ENCODE measurements around the gene GLRA3. TPM values are rescaled to one million over a fixed set of nuclear protein-coding genes. Genes with fewer than 3 reads are reported as not detected.

Gene GLRA3
- total and polyA plus RNA-seq, 7 experiments from 2014 or later: not detected

GRCh38 chr4:174869339-174869738 lies 40.3 kb upstream of the GLRA3 start:
- Histone ChIP-seq H3K27me3 (ENCODE audit: control insufficient read depth in 2 of 2, insufficient read depth in 2 of 2, low read length in 2 of 2) (no peaks in the 10 kb centered on the region), H3K9me3 (ENCODE audit: control insufficient read depth in 2 of 3, low read length in 3 of 3) (no peaks in the 10 kb centered on the region), H3K4me1 (ENCODE audit: control insufficient read depth in 2 of 2, insufficient read depth in 2 of 2, low read length in 2 of 2) (no peaks in the 10 kb centered on the region), H3K27ac (ENCODE audit: low read depth, low read length) (no peak overlapping the region), H3K4me3 (ENCODE audit: low read length) (no peak overlapping the region), H3K36me3 (ENCODE audit: control insufficient read depth in 2 of 3, insufficient read depth in 3 of 3, low read length in 3 of 3) (no peaks in the 10 kb centered on the region)
- Mint-ChIP-seq H3K36me3 (no peaks in the 10 kb centered on the region), H3K9me3 (peaks cover 0 to 17% (median 0%) of the 10 kb centered on the region in 11 donors), H3K27ac (no peak overlapping the region), H3K27me3 (no peaks in the 10 kb centered on the region), H3K4me3 (no peak overlapping the region), H3K4me1 (no peaks in the 10 kb centered on the region)
- DNase-seq: no peak
- ChIA-PET POLR2A (no interaction called here), CTCF (no interaction called here)
- intact Hi-C loops (cut with micrococcal nuclease): no loop called here
- ATAC-seq: no peak

GRCh38 chr4:174867903-174868302 lies 38.9 kb upstream of the GLRA3 start:
- ChIA-PET POLR2A (no interaction called here), CTCF (no interaction called here)
- Histone ChIP-seq H3K9me3 (ENCODE audit: control insufficient read depth in 2 of 3, low read length in 3 of 3) (no peaks in the 10 kb centered on the region), H3K27me3 (ENCODE audit: control insufficient read depth in 2 of 2, insufficient read depth in 2 of 2, low read length in 2 of 2) (no peaks in the 10 kb centered on the region), H3K27ac (ENCODE audit: low read depth, low read length) (no peak overlapping the region), H3K36me3 (ENCODE audit: control insufficient read depth in 2 of 3, insufficient read depth in 3 of 3, low read length in 3 of 3) (no peaks in the 10 kb centered on the region), H3K4me3 (ENCODE audit: low read length) (no peak overlapping the region), H3K4me1 (ENCODE audit: control insufficient read depth in 2 of 2, insufficient read depth in 2 of 2, low read length in 2 of 2) (no peaks in the 10 kb centered on the region)
- H3K27ac Mint-ChIP-seq: no peak overlapping the region
- H3K27me3 Mint-ChIP-seq: no peaks in the 10 kb centered on the region
- no peaks in the 10 kb centered on the region for H3K4me1 Mint-ChIP-seq
- H3K4me3 Mint-ChIP-seq: no peak overlapping the region
- peaks cover 0 to 17% (median 0%) of the 10 kb centered on the region in 11 donors for H3K9me3 Mint-ChIP-seq
- ATAC-seq (no peak), DNase-seq (no peak)
- intact Hi-C loops (cut with micrococcal nuclease): no loop called here
- no peaks in the 10 kb centered on the region for H3K36me3 Mint-ChIP-seq

- Histone ChIP-seq H3K36me3 (ENCODE audit: control insufficient read depth in 2 of 3, insufficient read depth in 3 of 3, low read length in 3 of 3) (no peaks in the 10 kb centered on the region), H3K27me3 (ENCODE audit: control insufficient read depth in 2 of 2, insufficient read depth in 2 of 2, low read length in 2 of 2) (no peaks in the 10 kb centered on the region), H3K9me3 (ENCODE audit: control insufficient read depth in 2 of 3, low read length in 3 of 3) (no peaks in the 10 kb centered on the region), H3K4me3 (ENCODE audit: low read length) (no peak overlapping the region), H3K4me1 (ENCODE audit: control insufficient read depth in 2 of 2, insufficient read depth in 2 of 2, low read length in 2 of 2) (no peaks in the 10 kb centered on the region), H3K27ac (ENCODE audit: low read depth, low read length) (no peak overlapping the region)
- ChIA-PET CTCF (no interaction called here), POLR2A (no interaction called here)
- no peaks in the 10 kb centered on the region for H3K4me1 Mint-ChIP-seq
- no peak overlapping the region for H3K27ac Mint-ChIP-seq
- H3K27me3 Mint-ChIP-seq: no peaks in the 10 kb centered on the region
- H3K36me3 Mint-ChIP-seq: no peaks in the 10 kb centered on the region
- ATAC-seq: no peak
- peaks cover 0 to 19% (median 1%) of the 10 kb centered on the region in 11 donors for H3K9me3 Mint-ChIP-seq
- DNase-seq: no peak
- no peak overlapping the region for H3K4me3 Mint-ChIP-seq
- intact Hi-C loops (cut with micrococcal nuclease): no loop called here
Observed at GRCh38 chr4:174865418-174865985, 36.5 kb upstream of the GLRA3 start.

GRCh38 chr4:174864031-174864430 lies 35.0 kb upstream of the GLRA3 start:
- ChIA-PET POLR2A (no interaction called here), CTCF (no interaction called here)
- H3K27ac ChIP-seq (ENCODE audit: low read depth, low read length): no peak overlapping the region
- H3K9me3 ChIP-seq (ENCODE audit: control insufficient read depth in 2 of 3, low read length in 3 of 3): no peaks in the 10 kb centered on the region
- no peaks in the 10 kb centered on the region for H3K36me3 Mint-ChIP-seq
- no peaks in the 10 kb centered on the region for H3K36me3 ChIP-seq (ENCODE audit: control insufficient read depth in 2 of 3, insufficient read depth in 3 of 3, low read length in 3 of 3)
- H3K27me3 Mint-ChIP-seq: no peaks in the 10 kb centered on the region
- peaks cover 0 to 26% (median 6%) of the 10 kb centered on the region in 11 donors for H3K9me3 Mint-ChIP-seq
- ATAC-seq (no peak), DNase-seq (no peak)
- no peak overlapping the region for H3K4me3 ChIP-seq (ENCODE audit: low read length)
- H3K4me1 ChIP-seq (ENCODE audit: control insufficient read depth in 2 of 2, insufficient read depth in 2 of 2, low read length in 2 of 2): no peaks in the 10 kb centered on the region
- H3K4me1 Mint-ChIP-seq: no peaks in the 10 kb centered on the region
- no peaks in the 10 kb centered on the region for H3K27me3 ChIP-seq (ENCODE audit: control insufficient read depth in 2 of 2, insufficient read depth in 2 of 2, low read length in 2 of 2)
- no peak overlapping the region for H3K4me3 Mint-ChIP-seq
- H3K27ac Mint-ChIP-seq: no peak overlapping the region
- intact Hi-C loops (cut with micrococcal nuclease): no loop called here

- CTCF ChIA-PET: no interaction called here
- intact Hi-C loops (cut with micrococcal nuclease): no loop called here
- H3K27ac Mint-ChIP-seq: no peak overlapping the region
Observed at GRCh38 chr4:174860588-174860987, 31.5 kb upstream of the GLRA3 start.

GRCh38 chr4:174859904-174860303 lies 30.9 kb upstream of the GLRA3 start:
- ATAC-seq (no peak), DNase-seq (no peak)
- H3K9me3 ChIP-seq (ENCODE audit: control insufficient read depth in 2 of 3, low read length in 3 of 3): no peaks in the 10 kb centered on the region
- Mint-ChIP-seq H3K27me3 (no peaks in the 10 kb centered on the region), H3K9me3 (peaks cover 2 to 25% (median 6%) of the 10 kb centered on the region in 11 donors), H3K4me3 (no peak overlapping the region), H3K4me1 (no peaks in the 10 kb centered on the region), H3K36me3 (no peaks in the 10 kb centered on the region), H3K27ac (no peak overlapping the region)
- no peaks in the 10 kb centered on the region for H3K4me1 ChIP-seq (ENCODE audit: control insufficient read depth in 2 of 2, insufficient read depth in 2 of 2, low read length in 2 of 2)
- intact Hi-C loops (cut with micrococcal nuclease): no loop called here
- H3K27me3 ChIP-seq (ENCODE audit: control insufficient read depth in 2 of 2, insufficient read depth in 2 of 2, low read length in 2 of 2): no peaks in the 10 kb centered on the region
- POLR2A ChIA-PET: no interaction called here
- no peak overlapping the region for H3K4me3 ChIP-seq (ENCODE audit: low read length)
- no peak overlapping the region for H3K27ac ChIP-seq (ENCODE audit: low read depth, low read length)
- H3K36me3 ChIP-seq (ENCODE audit: control insufficient read depth in 2 of 3, insufficient read depth in 3 of 3, low read length in 3 of 3): no peaks in the 10 kb centered on the region
- CTCF ChIA-PET: no interaction called here

More at GRCh38 chr4:174860588-174860987, 31.5 kb upstream of the GLRA3 start:
- Mint-ChIP-seq H3K4me3 (no peak overlapping the region), H3K36me3 (no peaks in the 10 kb centered on the region), H3K27me3 (no peaks in the 10 kb centered on the region), H3K4me1 (no peaks in the 10 kb centered on the region), H3K9me3 (peaks cover under 1 to 25% (median 4%) of the 10 kb centered on the region in 11 donors)
- H3K27me3 ChIP-seq (ENCODE audit: control insufficient read depth in 2 of 2, insufficient read depth in 2 of 2, low read length in 2 of 2): no peaks in the 10 kb centered on the region
- ATAC-seq (no peak), DNase-seq (no peak)
- no peaks in the 10 kb centered on the region for H3K9me3 ChIP-seq (ENCODE audit: control insufficient read depth in 2 of 3, low read length in 3 of 3)
- H3K4me1 ChIP-seq (ENCODE audit: control insufficient read depth in 2 of 2, insufficient read depth in 2 of 2, low read length in 2 of 2): no peaks in the 10 kb centered on the region
- POLR2A ChIA-PET: no interaction called here
- no peak overlapping the region for H3K27ac ChIP-seq (ENCODE audit: low read depth, low read length)
- no peak overlapping the region for H3K4me3 ChIP-seq (ENCODE audit: low read length)
- no peaks in the 10 kb centered on the region for H3K36me3 ChIP-seq (ENCODE audit: control insufficient read depth in 2 of 3, insufficient read depth in 3 of 3, low read length in 3 of 3)

- ChIA-PET CTCF (no interaction called here), POLR2A (no interaction called here)
- H3K27ac Mint-ChIP-seq: no peak overlapping the region
- no peaks in the 10 kb centered on the region for H3K36me3 ChIP-seq (ENCODE audit: control insufficient read depth in 2 of 3, insufficient read depth in 3 of 3, low read length in 3 of 3)
- H3K27me3 ChIP-seq (ENCODE audit: control insufficient read depth in 2 of 2, insufficient read depth in 2 of 2, low read length in 2 of 2): no peaks in the 10 kb centered on the region
- no peak overlapping the region for H3K27ac ChIP-seq (ENCODE audit: low read depth, low read length)
- ATAC-seq (no peak), DNase-seq (no peak)
- no peaks in the 10 kb centered on the region for H3K9me3 ChIP-seq (ENCODE audit: control insufficient read depth in 2 of 3, low read length in 3 of 3)
- H3K4me3 Mint-ChIP-seq: no peak overlapping the region
- peaks cover 2 to 29% (median 6%) of the 10 kb centered on the region in 11 donors for H3K9me3 Mint-ChIP-seq
- H3K4me1 ChIP-seq (ENCODE audit: control insufficient read depth in 2 of 2, insufficient read depth in 2 of 2, low read length in 2 of 2): no peaks in the 10 kb centered on the region
- H3K36me3 Mint-ChIP-seq: no peaks in the 10 kb centered on the region
- intact Hi-C loops (cut with micrococcal nuclease): no loop called here
- H3K4me1 Mint-ChIP-seq: no peaks in the 10 kb centered on the region
- H3K27me3 Mint-ChIP-seq: no peaks in the 10 kb centered on the region
- no peak overlapping the region for H3K4me3 ChIP-seq (ENCODE audit: low read length)
Observed at GRCh38 chr4:174856926-174857800, 28.1 kb upstream of the GLRA3 start.
